A673 (cell line): ENCODE measurements around the gene IQGAP2.

Experiments used
- CTCF ChIP-seq: fragments of 300-800, 200-600 bp; sonication (generic); conservative IDR thresholded peaks from 2 replicates; pipeline ENCODE4 v1.5.1; 2017; ENCODE audit warnings: low read depth, mild to moderate bottlenecking, antibody characterized with exemption, low read length, moderate library complexity, mixed read lengths
- EZH2 ChIP-seq: fragments of 200-600 bp; sonication (generic); IDR thresholded peaks from 2 replicates; pipeline ENCODE4 v1.6.1; 2017; ENCODE audit warnings: borderline replicate concordance, low read depth, mild to moderate bottlenecking, mixed read lengths, antibody characterized with exemption, low read length; ENCODE audit not compliant: poor library complexity, severe bottlenecking

GRCh38 chr5:76717222-76718083 lies 314.4 kb downstream of the IQGAP2 start:
- TF ChIP-seq CTCF, result no peak
- no peak for TF ChIP-seq EZH2
